NCI-H1694 (cell line): ENCODE results near the gene FAM43A.

Source experiments
- DNase-seq: peaks from one replicate; lab custom pipeline; 2025; lab: John Stamatoyannopoulos, UW

Gene FAM43A, protein sequence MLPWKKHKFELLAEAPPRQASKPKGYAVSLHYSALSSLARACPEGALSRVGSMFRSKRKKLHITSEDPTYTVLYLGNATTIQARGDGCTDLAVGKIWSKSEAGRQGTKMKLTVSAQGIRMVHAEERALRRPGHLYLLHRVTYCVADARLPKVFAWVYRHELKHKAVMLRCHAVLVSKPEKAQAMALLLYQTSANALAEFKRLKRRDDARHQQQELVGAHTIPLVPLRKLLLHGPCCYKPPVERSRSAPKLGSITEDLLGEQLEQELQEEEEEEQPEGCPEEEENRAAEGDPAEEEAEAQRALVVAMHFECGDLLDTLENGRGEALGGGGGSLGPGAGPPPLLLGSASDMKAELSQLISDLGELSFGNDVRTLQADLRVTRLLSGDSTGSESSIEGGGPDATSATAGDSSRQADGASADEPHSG

DNA sequence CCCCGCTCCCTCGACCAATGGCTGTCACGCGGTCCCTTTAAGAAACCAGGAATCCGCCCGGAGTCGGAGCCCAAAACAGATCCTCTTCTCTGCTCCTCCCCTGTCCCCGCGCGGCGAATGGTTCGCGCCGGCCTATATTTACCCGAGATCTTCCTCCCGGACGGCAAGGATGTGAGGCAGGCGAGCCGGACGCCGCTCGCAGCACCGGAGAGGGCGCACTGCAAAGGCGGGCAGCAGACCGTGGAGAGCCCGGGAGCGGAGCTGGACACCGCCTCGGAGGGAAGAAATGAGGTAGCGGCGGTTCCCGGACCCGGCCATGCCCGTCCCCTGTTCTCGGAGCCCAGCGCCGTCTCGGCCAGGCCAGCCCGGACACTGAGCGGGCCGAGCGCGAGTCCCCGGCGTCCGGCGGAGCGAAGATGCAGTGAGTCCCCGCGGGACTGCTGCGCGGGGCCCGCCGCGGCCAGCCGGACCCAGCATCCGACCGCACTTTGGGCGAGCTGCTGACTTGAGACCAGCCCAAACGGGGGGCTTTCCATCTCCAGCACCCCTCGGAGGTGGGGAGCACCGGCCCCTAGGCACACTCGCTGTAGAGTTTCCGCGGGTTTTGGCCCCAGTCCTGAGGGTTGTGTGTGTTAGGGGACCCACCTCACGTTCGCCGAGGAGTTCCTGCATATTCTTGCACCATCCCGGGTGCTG, at the start of gene FAM43A:
Gene FAM43A, plus strand, starts transcription at position 166 of the 696 bp plus-strand sequence. CDS start 944 bp downstream, outside the sequence.
- DNase-seq, result peak; percentile 35

GRCh38 chr3:194637066-194637465, 48.6 kb upstream of the FAM43A start:
- DNase-seq, result no peak

GRCh38 chr3:194637541-194638400, 47.9 kb upstream of the FAM43A start:
- no peak for DNase-seq

- DNase-seq, result no peak
Measured at GRCh38 chr3:194638991-194639605, 46.6 kb upstream of the FAM43A start.

GRCh38 chr3:194640829-194641228, 44.9 kb upstream of the FAM43A start:
- peak; percentile 7 for DNase-seq

DNA sequence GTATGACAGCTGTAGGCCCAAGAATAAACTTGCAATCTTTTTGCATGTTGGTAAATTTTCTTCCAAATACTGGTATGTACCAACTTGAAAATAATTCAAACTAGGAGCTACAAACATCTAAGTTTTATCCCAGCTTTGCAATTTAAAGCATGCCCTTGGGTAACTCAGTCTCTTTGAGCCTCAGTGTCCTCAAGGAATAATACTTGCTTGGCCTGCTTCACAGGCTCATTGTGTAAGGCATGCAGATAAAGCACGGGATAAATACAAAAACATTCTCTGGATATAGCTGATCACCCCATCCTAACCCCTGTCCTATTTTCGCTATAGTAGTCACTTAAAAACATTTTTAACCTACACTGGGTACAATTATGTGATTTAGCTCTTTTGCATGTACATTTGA, 42.9 kb upstream of the FAM43A start:
- no peak for DNase-seq

DNA sequence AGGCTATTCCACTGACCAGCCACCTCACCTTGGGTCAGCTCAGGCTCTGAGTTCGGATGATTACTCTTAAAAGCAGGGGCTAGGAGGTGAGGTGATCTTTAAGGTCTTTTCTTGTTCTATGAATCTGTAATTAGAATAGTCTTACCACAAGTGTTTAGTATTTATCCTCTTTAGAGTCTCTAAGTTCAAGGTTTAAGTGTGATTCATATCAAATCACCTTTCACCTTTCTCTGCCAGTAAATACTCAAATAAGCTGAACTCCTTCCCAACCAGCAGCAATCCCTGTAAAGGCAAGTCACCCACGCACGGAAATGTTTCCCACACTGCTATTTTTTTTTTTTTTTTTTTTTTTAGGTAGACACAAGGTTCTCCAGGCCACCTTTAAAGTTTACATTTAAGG, 37.9 kb upstream of the FAM43A start:
- DNase-seq, result no peak

DNA sequence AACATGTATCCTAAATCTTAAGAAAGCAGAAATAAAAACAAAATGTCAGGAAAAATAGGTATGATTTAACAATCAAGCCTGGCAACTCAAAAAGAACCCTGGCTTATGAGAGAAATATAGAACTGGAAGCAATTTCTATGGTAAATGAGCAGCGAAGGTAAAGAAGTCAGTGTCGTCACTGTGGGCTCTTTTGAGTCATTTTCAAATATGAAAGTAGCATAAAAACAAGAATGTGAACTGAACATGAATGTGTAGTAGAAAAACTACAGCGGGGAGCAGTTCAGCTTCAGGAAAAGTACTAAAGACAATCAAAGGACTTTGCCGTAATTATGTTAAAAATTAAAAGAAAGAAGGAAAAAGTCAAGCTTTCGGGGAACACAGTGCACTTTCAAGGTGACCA, 31.2 kb upstream of the FAM43A start:
- no peak for DNase-seq

DNA sequence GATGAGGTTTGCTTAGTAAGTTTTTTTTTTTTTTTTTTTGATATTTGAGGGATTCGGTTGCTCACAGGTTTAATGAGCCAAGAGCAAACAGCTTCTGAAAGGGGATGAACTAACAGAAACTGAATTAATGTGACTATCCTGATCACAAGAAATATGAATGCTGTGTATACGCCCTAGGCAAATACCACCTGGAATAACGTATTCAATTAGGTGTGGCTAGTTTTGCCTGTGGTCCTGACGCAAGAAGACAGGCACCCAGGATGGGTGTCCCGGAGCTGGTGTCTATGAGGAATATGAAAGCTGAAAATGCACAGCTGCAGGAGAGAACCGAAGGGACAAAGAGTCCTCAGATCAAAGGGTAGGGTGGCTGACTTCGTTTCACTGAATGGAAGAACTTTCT, 28.2 kb upstream of the FAM43A start:
- no peak for DNase-seq

DNA sequence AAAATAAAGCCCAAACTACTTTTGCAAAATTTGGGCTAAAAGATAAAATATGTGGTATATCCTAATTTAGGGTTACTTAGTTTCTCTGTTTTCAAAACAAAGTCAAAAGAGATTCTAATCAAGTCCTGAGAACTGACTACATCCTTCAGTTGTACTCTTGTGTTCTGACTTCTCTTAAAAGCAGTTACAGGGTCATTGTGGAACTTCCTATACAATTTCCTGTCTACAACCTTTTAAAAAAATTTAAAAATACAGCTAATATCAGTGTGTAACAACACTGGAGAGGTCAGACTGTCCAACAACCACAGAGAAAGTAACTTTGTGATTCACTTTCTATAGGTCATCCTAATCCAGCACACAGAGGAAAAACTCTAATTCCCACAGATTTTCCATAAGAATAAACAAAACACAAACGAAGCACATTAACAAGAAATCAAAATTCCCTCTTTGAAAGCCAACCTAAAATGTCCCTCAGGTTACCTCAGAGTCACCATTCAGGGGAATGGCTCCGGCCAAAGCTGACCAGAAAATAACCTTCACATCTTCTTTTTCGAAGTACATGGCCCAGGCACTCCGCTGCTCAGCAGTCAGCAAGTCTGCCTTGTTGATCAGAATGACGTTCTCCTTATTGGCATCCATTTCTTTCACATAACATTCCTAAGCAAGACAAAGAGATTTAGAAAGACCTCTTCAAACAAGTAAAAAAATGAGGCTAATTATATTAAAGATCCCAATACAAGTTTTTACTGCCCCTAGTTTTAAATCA, 27.0 kb upstream of the FAM43A start:
- DNase-seq, result no peak

DNA sequence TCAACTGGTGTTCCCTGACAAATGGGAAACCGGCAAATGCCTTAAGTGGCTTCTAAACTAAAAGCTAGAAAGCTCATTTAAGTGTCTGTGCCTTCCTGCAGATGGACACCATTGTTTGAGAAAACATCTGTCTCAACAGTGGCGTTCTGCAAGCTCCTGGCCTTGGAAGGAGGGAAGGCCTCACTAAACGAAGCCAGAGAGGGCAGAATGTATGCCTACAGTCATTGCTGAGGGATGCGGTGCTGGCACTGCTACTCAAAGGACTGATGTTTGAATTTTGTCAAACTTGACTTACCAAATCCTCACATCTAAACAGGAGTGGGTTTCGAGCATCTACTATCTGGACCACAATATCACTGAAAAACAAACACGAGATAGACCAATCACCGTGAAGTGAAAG, 25.9 kb upstream of the FAM43A start:
- no peak for DNase-seq

DNA sequence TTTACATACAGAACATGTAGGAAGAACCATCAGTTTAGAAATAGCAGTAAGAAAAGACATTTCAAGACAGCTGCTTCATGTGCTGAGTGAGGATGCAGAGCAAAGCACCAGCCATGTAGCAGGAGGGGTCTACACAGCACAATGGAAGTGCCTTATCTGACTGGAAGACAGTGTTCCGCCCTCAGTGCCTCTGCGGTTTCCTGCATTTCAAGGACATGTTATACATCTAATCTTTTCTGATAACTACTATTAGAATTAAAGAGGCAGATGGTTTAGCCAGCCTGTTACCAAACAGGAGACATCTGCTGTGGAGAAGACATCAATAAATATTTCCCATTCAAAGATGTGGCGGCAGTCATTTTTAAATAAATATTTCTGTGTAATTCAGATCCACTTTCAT, 24.3 kb upstream of the FAM43A start:
- DNase-seq, result peak; percentile 53

- peak; percentile 30 for DNase-seq
Measured at GRCh38 chr3:194661946-194662345, 23.7 kb upstream of the FAM43A start.

DNA sequence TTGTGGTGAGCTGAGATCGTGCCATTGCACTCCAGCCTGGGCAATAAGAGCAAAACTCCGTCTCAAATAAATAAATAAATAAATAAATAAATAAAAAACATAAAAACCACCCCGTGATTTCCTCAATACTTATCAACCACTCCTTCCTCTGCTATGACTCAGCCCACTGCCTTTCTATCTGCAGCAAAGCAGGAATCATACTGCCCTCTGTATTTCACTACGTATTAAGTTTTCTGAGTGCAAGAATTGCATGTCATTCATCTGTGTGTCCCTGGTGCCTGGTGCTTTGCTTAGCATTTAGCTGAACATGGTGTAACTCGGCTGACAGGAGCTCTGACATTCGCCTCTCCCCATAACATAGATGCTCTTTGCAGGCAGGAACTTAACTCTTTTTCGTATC, 20.8 kb upstream of the FAM43A start:
- DNase-seq, result no peak

DNA sequence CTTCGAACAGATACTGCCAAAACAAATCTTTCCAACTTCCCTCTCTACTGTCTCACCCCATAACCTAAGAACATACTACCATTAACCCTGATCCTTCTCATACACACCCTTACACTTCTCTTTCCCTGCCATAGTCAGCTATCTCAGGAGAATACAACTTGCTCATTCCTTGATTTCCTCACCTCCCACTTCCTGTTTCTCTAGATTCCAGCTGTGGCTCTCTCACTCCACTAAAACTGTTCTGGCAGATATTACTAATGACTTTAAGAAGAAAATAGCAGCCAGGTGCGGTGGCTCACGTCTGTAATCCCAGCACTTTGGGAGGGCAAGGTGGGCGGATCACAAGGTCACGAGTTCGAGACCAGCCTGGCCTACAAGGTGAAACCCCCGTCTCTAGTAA, 18.3 kb upstream of the FAM43A start:
- no peak for DNase-seq

GRCh38 chr3:194671511-194671899, 14.2 kb upstream of the FAM43A start:
- no peak for DNase-seq

DNA sequence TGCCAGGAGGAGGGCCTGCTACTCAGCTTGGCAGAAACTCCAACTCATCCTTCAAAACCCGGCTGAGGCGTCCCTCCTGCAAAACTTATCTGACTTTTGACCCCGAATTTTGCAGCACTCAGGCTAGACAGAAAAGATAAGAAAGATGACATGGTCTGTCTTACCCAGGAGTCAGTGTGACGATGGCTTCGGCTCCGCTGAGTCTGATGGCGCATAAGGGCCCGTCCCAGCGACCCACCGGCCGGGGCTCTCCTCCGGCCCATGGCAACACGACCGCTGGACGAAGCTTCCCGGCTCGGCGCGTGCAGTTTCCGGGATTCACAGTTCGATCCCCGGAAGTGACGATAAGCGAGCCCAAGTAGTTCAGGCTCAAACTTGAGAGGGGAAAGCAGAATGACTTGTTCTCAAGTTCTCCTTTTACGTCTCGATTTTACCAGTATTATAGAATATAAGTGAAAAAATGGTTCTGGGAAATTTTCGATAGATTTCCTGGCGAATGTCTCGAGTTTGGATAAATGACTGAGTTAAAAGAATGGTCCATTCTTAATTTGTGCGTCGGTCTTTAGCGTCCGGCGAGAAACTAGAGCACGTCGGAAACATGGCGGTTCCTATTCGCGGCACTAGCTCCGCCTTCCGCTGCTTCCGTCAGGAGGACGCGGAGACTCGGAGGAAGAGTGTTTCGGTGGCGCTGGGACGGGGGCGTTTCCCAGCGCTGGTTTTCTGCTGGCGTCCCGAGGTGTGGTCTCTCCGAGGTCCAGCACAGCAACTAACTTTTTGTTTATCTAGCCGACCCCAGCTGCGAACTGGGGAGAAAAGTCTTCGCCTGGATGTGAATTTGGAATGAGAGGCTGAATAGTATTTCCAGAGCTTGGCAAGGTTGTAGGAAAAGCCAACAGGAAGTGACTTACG, 13.5 kb upstream of the FAM43A start, which contains the start of gene LSG1:
Gene LSG1, minus strand, starts transcription at position 292 of the 909 bp plus-strand sequence. Its CDS starts 29 bp downstream, at position 263.
- DNase-seq, result peak; percentile 95

- no peak for DNase-seq
Measured at GRCh38 chr3:194672876-194673275, 12.8 kb upstream of the FAM43A start.

DNA sequence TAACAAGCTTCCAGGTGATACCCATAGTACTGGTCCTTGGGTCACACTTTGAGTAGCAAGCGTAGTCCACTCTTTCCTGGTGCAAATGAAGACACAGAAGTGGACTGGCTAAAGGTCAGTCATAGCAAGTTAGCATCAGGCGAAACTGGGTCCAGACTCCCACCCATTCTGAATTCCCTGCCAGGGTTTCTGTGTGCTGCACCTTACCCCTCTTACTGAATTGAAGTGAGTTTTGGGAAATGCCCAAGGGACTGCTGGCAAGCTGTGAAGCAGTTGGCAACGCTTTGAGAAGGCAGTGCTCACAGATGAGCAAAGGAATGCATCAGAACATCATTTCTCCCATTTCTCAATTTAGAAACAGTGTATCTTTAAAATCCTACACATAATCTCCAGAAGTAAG, 11.9 kb upstream of the FAM43A start:
- no peak for DNase-seq

GRCh38 chr3:194675081-194675640, 10.5 kb upstream of the FAM43A start:
- no peak for DNase-seq
